HCT116 (cell line): Measurements from ENCODE around the gene ATP13A3. TPM values are rescaled to one million over a fixed set of nuclear protein-coding genes. Genes with fewer than 3 reads are reported as not detected.

Experiments
- ATAC-seq: fragments of 200-7000 bp; cut with Tn5 transposase; 2 replicates; pipeline ENCODE4 v1.9.1; 2020; ENCODE audit warnings: mild to moderate bottlenecking, moderate library complexity
- BruUV-seq: library from RNA; stranded (reverse); fragments of 400-500 nt; replicated peaks from 2 replicates; lab custom pipeline; 2021; lab: Mats Ljungman, UMichigan
- CTCF ChIA-PET: fragments of 300-600 bp; sonication (Branson Sonifier 250); formaldehyde crosslinking; loops from one replicate; lab custom pipeline; 2021; ENCODE audit warnings: antibody characterized with exemption; lab: Charles Lee
- POLR2A ChIA-PET: fragments of 300-600, 350-600 bp; sonication (Branson Sonifier 250); formaldehyde crosslinking; loops from one replicate; lab custom pipeline; 2021; ENCODE audit warnings: antibody characterized with exemption; lab: Charles Lee
- RAD21 ChIA-PET, 2 experiments: fragments of 300-600 bp; sonication (Branson Sonifier 250); formaldehyde crosslinking; loops; one replicate each; lab custom pipeline; 2023; ENCODE audit warnings: low total read pairs in 2 of 2; ENCODE audit not compliant: uncharacterized antibody in 2 of 2, unreplicated experiment in 2 of 2, low non-redundant PET in 1 of 2; lab: Charles Lee
- DNase-seq: peaks from one replicate; pipeline ENCODE4 v3.0.0-alpha.2; 2010; ENCODE audit warnings: low read depth, low spot score
- H2AFZ ChIP-seq: fragments of 200-600 bp; shearing (Covaris generic), sonication (generic); 2 replicates; pipeline ENCODE4 v1.6.1; 2017; ENCODE audit warnings: low read depth, mixed run types, mixed read lengths, antibody characterized with exemption, low read length; ENCODE audit not compliant: poor library complexity, severe bottlenecking
- H3K27ac ChIP-seq: 2 replicates; pipeline ENCODE4 v1.5.1; 2012; ENCODE audit warnings: low read depth, low read length
- H3K27me3 ChIP-seq: fragments of 200-600 bp; sonication (generic); 2 replicates; pipeline ENCODE4 v1.6.1; 2016; ENCODE audit warnings: mixed run types, low read length, mixed read lengths; ENCODE audit not compliant: insufficient read depth
- H3K36me3 ChIP-seq, 2 experiments: fragments of 200-500 bp in 1 of 2; fragments of 200-600 bp in 1 of 2; sonication (Bioruptor generic) in 1 of 2; sonication (generic) in 1 of 2; 2 replicates each; pipeline versions ENCODE4 v1.5.1 to v1.6.1; 2014 to 2016; ENCODE audit warnings: low read length in 2 of 2, inconsistent platforms in 1 of 2, mixed read lengths in 1 of 2, mixed run types in 1 of 2; ENCODE audit not compliant: insufficient read depth in 2 of 2, control insufficient read depth in 1 of 2
- H3K4me1 ChIP-seq, 2 experiments: fragments of 200-600 bp in 1 of 2; sonication (generic) in 1 of 2; 2 replicates each; pipeline versions ENCODE4 v1.5.1 to v1.6.1; 2012 to 2017; ENCODE audit warnings: low read length in 2 of 2, inconsistent platforms in 1 of 2, mild to moderate bottlenecking in 1 of 2, mixed read lengths in 1 of 2, mixed run types in 1 of 2, moderate library complexity in 1 of 2; ENCODE audit not compliant: insufficient read depth in 2 of 2, control insufficient read depth in 1 of 2
- H3K4me2 ChIP-seq: fragments of 200-600 bp; sonication (generic); 2 replicates; pipeline ENCODE4 v1.6.1; 2017; ENCODE audit warnings: mixed run types, low read length, mixed read lengths
- H3K4me3 ChIP-seq, 2 experiments: fragments of 200-600 bp in 1 of 2; sonication (generic) in 1 of 2; replicated peaks in 1 of 2; 2 replicates each; pipeline ENCODE4 v1.5.1; 2011 to 2016; ENCODE audit warnings: low read length in 2 of 2, control low read depth in 1 of 2, low read depth in 1 of 2, mild to moderate bottlenecking in 1 of 2, mixed read lengths in 1 of 2, mixed run types in 1 of 2
- H3K79me2 ChIP-seq: fragments of 200-600 bp; sonication (generic); 2 replicates; pipeline ENCODE4 v1.6.1; 2017; ENCODE audit warnings: mild to moderate bottlenecking, mixed run types, low read length, moderate library complexity, mixed read lengths; ENCODE audit not compliant: insufficient read depth
- H3K9ac ChIP-seq: fragments of 200-600 bp; sonication (generic); 2 replicates; pipeline ENCODE4 v1.6.1; 2016; ENCODE audit warnings: low read length, mixed read lengths
- H3K9me2 ChIP-seq: fragments of 200-600 bp; sonication (generic), shearing (Covaris generic); 2 replicates; pipeline ENCODE4 v1.6.1; 2017; ENCODE audit warnings: mixed run types, mild to moderate bottlenecking, moderate library complexity; ENCODE audit not compliant: insufficient read depth
- H3K9me3 ChIP-seq, 2 experiments: fragments of 200-500 bp in 1 of 2; fragments of 200-600 bp in 1 of 2; sonication (Bioruptor generic) in 1 of 2; sonication (generic) in 1 of 2; 2 replicates each; pipeline ENCODE4 v1.6.1; 2014 to 2017; ENCODE audit warnings: low read length in 2 of 2, mixed read lengths in 2 of 2, inconsistent platforms in 1 of 2, low read depth in 1 of 2, mild to moderate bottlenecking in 1 of 2, mixed run types in 1 of 2, moderate library complexity in 1 of 2; ENCODE audit not compliant: control insufficient read depth in 1 of 2, insufficient read depth in 1 of 2
- H4K20me1 ChIP-seq: fragments of 200-600 bp; sonication (generic), shearing (Covaris generic); 2 replicates; pipeline ENCODE4 v1.6.1; 2017; ENCODE audit warnings: mixed run types, mild to moderate bottlenecking, moderate library complexity; ENCODE audit not compliant: insufficient read depth
- ATF3 ChIP-seq: IDR thresholded peaks from 2 replicates; pipeline ENCODE4 v1.6.1; 2012
- CBX3 ChIP-seq: IDR thresholded peaks from 2 replicates; pipeline ENCODE4 v1.6.1; 2012; ENCODE audit warnings: low read depth
- CEBPB ChIP-seq: IDR thresholded peaks from 2 replicates; pipeline ENCODE4 v1.6.1; 2012; ENCODE audit warnings: low read depth
- ELF1 ChIP-seq: IDR thresholded peaks from 2 replicates; pipeline ENCODE4 v1.6.1; 2012; ENCODE audit warnings: low read depth, borderline replicate concordance
- EZH2 ChIP-seq: fragments of 200-600 bp; sonication (generic); IDR thresholded peaks from 2 replicates; pipeline ENCODE4 v1.6.1; 2017; ENCODE audit warnings: antibody characterized with exemption, mixed run types
- EZH2phosphoT487 ChIP-seq: fragments of 200-600 bp; IDR thresholded peaks from 2 replicates; pipeline ENCODE4 v1.6.1; 2018; ENCODE audit warnings: antibody characterized with exemption, borderline replicate concordance
- FOSL1 ChIP-seq: IDR thresholded peaks from 2 replicates; pipeline ENCODE4 v1.6.1; 2012; ENCODE audit warnings: low read depth
- JUND ChIP-seq: IDR thresholded peaks from 2 replicates; pipeline ENCODE4 v1.6.1; 2012
- POLR2A ChIP-seq: IDR thresholded peaks from 2 replicates; pipeline ENCODE4 v1.7.0; 2011; ENCODE audit warnings: borderline replicate concordance; ENCODE audit not compliant: insufficient read depth, insufficient read length; ENCODE audit errors: extremely low read depth
- POLR2AphosphoS5 ChIP-seq: IDR thresholded peaks from 2 replicates; pipeline ENCODE4 v1.6.1; 2011; ENCODE audit warnings: mild to moderate bottlenecking, low read depth, low read length, moderate library complexity
- RAD21 ChIP-seq: IDR thresholded peaks from 2 replicates; pipeline ENCODE4 v1.6.1; 2012; ENCODE audit warnings: low read depth, mild to moderate bottlenecking
- REST ChIP-seq: IDR thresholded peaks from 2 replicates; pipeline ENCODE4 v1.6.1; 2012; ENCODE audit warnings: low read depth
- SIN3A ChIP-seq: IDR thresholded peaks from 2 replicates; pipeline ENCODE4 v1.6.1; 2012; ENCODE audit warnings: low read depth
- SP1 ChIP-seq: IDR thresholded peaks from 2 replicates; pipeline ENCODE4 v1.6.1; 2012; ENCODE audit warnings: low read depth
- SRF ChIP-seq: IDR thresholded peaks from 2 replicates; pipeline ENCODE4 v1.6.1; 2012; ENCODE audit warnings: low read depth
- TCF7L2 ChIP-seq: IDR thresholded peaks from 2 replicates; pipeline ENCODE4 v1.7.0; 2011; ENCODE audit warnings: borderline replicate concordance, inconsistent platforms; ENCODE audit not compliant: insufficient read depth, insufficient read length; ENCODE audit errors: extremely low read depth
- ZBTB33 ChIP-seq: IDR thresholded peaks from 2 replicates; pipeline ENCODE4 v1.6.1; 2011; ENCODE audit warnings: mild to moderate bottlenecking, low read length, moderate library complexity; ENCODE audit not compliant: insufficient replicate concordance; ENCODE audit errors: extremely low read depth
- ZFX ChIP-seq: fragments of 450-650 bp; IDR thresholded peaks from 2 replicates; pipeline ENCODE4 v1.6.1; 2017
- ZNF274 ChIP-seq: fragments of 200-500 bp; sonication (Bioruptor generic); IDR thresholded peaks from 2 replicates; pipeline ENCODE4 v1.6.1; 2014; ENCODE audit warnings: mild to moderate bottlenecking, low read depth, low read length, inconsistent platforms
- intact Hi-C: fragments of 100-400 bp; cut with micrococcal nuclease; formaldehyde crosslinking; loops from 2 replicates; pipeline ENCODE4 v1.10.0; 2022
- total RNA-seq: library from RNA; stranded (reverse); gene quantifications from one replicate; pipeline ENCODE4 v1.2.1, GENCODE V29; 2021; ENCODE audit not compliant: unreplicated experiment

Gene ATP13A3
- total RNA-seq, 1 experiment from 2014 or later, result 139 TPM

- BruUV-seq, result no TSS peak
- ATAC-seq, result no peak
- TF ChIP-seq FOSL1 (no peak), CBX3 (no peak), TCF7L2 (no peak), ZNF274 (no peak), JUND (no peak), REST (no peak), ELF1 (no peak), EZH2 (no peak), SRF (no peak), SP1 (no peak), ZFX (no peak), SIN3A (no peak), RAD21 (no peak), ATF3 (no peak), POLR2A (no peak), EZH2phosphoT487 (no peak), ZBTB33 (no peak), POLR2AphosphoS5 (no peak), CEBPB (no peak)
- TF ChIP-seq, all 23 proteins: peak for 0
- Histone ChIP-seq H3K79me2 (no peaks in the 10 kb centered on the region), H2AFZ (no peak overlapping the region), H3K4me1 (peaks cover 0 to 6% of the 10 kb centered on the region in 2 experiments; a peak in 1 of 4 replicates), H3K4me3 (no peak overlapping the region), H3K27ac (no peak overlapping the region), H3K9ac (no peak overlapping the region), H3K36me3 (no peaks in the 10 kb centered on the region), H3K27me3 (no peaks in the 10 kb centered on the region), H3K9me2 (no peaks in the 10 kb centered on the region), H3K4me2 (no peak overlapping the region), H3K9me3 (no peaks in the 10 kb centered on the region), H4K20me1 (no peaks in the 10 kb centered on the region)
- no peak for DNase-seq
- ChIA-PET RAD21 (no interaction called here), POLR2A (no interaction called here), CTCF (no interaction called here)
- intact Hi-C loops, result no loop called here
Measured at GRCh38 chr3:194384569-194385001, 102.2 kb downstream of the ATP13A3 start.
